Testis (tissue), 2 donors: Measurements from ENCODE around the gene AKAP8.

Experiments used
- CTCF ChIP-seq, 3 experiments: fragments of 450-650 bp in 2 of 3; fragments of 200-600 bp in 1 of 3; sonication (generic) in 1 of 3; IDR thresholded peaks; one replicate each; pipeline ENCODE4 v1.5.1; 2016 to 2019; ENCODE audit warnings: antibody characterized with exemption in 3 of 3, mild to moderate bottlenecking in 2 of 3, moderate library complexity in 1 of 3
- POLR2A ChIP-seq: fragments of 450-650 bp; IDR thresholded peaks from one replicate; pipeline ENCODE4 v1.6.1; 2017; ENCODE audit warnings: antibody characterized with exemption, mild to moderate bottlenecking, moderate library complexity

GRCh38 chr19:15421136-15421695, 41.6 kb upstream of the AKAP8 start:
- TF ChIP-seq CTCF (IDR thresholded peaks at IDR 0.05) (no peak), POLR2A (no peak)
